SIG-M5 (cell line): ENCODE data around the gene STOML3.

ENCODE experiments used
- DNase-seq: peaks from one replicate; lab custom pipeline; 2025; lab: John Stamatoyannopoulos, UW

STOML3 gene

GRCh38 chr13:38980750-38981078, 9.9 kb downstream of the STOML3 start:
- no peak for DNase-seq

DNA sequence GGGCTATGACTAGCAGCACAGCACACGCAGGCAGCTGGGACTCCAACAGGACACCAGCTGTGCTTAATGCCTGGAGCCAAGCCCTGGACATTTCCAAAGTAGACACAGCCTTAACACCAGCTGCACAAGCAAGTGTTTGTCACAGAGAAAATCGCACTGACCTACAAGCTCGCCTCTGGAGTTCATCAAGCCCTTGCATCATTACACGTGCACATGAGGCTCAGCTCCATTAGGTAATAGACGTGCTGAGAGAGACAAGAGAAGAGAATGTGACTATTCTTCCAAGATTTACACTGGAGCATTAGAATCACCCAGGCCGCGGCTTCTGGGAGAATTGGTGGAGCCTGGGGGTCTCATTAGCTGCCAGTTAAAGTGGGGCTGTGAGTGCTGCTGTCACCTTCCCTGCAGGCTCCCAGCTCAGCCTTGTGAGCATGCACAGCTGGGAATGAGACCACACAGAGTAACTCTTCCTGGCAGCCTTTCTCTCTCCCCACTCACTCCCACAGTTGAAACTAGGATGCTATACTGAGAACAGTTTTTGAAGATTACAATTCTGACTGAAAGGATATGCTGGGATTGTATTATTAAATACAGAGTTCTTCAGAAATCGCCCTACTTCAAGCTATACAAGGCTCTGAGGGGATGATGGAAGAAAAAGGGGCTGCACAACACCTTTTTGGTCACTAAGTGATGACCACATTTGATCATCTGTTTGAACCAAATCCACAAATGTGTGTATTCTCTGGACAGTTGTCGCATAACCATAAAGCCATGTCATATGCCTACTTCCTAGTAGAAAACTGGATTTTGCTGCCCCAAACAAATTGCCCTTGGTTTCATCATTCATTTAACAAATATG, 10.5 kb downstream of the STOML3 start:
- DNase-seq, result no peak

DNA sequence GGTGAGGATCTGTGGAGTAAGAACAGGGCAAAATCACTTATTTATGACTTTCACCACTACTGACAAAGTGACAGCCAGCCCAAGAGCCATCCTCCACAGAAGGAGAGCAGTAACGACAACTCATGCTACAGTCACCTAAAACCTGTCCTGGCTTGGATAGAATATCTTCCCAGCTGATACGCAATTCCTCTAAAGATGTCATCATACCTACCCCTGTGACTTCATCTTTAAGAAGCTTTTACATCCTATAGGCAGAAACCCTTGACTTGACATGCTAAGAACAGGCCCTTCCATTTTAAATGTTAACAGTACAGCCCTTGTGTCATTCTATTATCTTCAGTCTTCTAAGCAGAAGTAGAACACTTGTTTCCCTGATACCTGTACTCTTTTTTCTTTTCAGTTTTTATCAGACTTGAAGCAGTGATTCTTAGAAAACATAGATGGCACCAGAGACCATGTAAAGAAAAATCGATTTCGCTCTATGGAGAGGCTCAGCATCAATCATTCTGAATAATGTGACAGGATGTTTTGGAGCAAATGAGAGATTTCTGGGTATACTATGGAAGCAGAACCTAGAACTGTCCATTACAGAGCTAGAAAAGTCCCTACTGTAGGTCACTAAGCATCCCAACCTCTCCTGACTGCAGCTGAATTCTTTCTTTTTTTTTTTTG, 20.1 kb downstream of the STOML3 start:
- no peak for DNase-seq

- DNase-seq, result no peak
Measured at GRCh38 chr13:38969187-38969586, 21.4 kb downstream of the STOML3 start.

DNA sequence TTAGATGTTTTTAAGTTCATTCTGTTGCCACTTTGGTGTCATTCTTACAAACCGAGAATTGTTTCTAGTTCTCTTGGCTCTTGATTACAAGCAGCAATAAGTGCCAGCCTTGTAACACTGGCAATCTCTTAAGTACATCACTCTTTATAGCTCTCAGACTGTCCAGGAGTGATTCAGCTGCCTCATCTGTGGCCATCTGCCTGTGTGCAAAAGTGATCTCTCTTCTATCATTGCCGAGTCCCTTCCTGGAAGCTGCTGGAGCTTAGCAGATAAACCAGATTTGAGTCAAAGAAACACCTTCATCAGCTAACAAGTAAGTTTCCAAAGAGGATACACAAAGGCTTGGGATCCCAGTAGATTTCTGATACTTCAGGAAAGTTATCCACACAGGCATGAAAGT, 23.2 kb downstream of the STOML3 start:
- DNase-seq, result no peak

- DNase-seq, result no peak
Measured at GRCh38 chr13:38965281-38965680, 25.4 kb downstream of the STOML3 start.

DNA sequence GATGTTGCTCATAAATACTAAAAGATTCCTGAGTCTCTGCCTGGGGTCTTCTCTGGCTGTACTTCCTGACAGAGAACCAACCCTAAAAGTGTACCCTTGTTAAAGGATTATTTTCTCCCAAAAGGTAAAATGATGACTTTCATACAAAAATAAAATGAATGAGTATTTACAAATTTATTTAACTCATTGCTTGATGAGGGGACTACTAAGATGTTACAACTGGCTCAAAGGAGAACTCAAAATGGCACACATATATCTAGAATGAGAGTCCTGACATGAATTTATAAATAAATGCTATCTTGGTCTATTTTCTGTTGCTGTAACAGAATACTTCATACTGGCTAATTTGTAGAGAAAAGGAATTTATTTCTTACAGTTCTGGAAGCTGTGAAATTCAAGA, 30.5 kb downstream of the STOML3 start:
- no peak for DNase-seq

DNA sequence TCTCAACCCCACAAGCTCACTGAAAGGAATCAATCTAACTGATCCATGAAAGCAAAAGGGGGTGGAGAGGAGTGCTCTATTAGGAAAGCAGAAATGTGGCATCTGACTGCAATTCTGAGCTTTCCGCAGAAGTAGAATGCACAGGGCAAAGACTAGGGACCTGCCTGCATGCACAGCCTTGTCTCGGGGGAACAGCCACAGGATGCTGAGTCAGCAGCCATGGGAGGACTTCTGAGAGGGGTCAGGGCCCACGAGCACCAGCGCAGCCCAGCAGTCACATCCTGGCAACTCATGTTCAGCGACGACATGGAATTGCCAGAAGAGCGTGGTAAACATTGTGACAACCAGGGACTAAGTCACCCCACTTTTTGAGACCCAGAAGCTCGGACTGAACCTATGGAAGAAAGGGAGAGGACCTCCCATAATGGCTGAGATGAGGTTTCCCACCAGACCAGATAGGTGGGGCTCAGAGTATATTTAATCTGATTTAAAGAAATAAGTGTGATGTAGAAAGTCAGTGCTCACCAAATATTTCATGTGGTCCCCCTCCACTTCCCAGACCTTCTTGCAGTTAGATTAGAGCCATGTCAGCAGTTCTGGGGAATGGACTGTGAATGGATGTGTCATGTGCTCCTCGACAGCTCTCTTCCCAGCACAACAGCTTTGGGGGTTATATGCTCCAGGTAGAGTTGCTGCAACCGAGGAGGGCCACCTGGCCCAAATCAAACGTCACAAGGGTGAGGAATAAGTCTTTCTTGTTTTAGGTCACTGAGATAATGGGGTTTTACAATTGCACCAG, 32.6 kb downstream of the STOML3 start:
- DNase-seq, result no peak

DNA sequence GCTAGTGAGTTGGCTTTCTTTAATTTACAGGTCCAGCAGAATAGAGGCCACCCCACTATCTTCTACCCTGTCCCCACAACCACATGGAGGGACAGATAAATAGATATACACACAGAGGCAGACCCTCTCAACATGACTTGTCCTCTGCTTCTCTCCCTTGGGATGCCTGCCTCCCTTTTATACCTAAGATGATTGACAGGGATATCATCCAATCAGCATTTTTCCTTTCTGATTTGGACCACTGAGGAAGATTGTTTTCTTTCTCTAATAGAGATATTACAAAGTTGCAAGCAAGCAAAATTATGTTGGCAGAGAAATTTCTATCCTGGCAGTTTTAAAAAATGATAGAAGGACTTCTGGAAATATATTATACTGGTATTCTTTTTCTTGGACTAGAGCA, 35.8 kb downstream of the STOML3 start:
- DNase-seq, result no peak

GRCh38 chr13:38954291-38954690, 36.3 kb downstream of the STOML3 start:
- DNase-seq, result no peak

DNA sequence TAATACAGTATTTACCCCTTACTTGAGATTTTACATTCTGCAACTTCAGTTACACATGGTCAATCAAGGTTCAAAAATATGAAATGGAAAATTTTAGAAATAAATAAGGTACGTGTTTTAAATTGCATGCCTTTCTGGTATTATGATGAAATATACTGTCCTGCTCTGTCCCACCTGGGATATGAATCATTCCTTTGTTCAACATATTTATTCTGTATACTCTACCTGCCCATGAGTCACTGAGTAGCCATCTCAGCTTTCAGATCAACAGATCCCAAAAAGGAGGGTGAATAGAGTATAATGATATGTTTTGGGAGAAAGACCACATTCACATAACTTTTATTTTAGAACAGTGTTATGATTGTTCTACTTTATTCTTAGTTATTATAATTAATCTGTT, 37.8 kb downstream of the STOML3 start:
- DNase-seq, result no peak

DNA sequence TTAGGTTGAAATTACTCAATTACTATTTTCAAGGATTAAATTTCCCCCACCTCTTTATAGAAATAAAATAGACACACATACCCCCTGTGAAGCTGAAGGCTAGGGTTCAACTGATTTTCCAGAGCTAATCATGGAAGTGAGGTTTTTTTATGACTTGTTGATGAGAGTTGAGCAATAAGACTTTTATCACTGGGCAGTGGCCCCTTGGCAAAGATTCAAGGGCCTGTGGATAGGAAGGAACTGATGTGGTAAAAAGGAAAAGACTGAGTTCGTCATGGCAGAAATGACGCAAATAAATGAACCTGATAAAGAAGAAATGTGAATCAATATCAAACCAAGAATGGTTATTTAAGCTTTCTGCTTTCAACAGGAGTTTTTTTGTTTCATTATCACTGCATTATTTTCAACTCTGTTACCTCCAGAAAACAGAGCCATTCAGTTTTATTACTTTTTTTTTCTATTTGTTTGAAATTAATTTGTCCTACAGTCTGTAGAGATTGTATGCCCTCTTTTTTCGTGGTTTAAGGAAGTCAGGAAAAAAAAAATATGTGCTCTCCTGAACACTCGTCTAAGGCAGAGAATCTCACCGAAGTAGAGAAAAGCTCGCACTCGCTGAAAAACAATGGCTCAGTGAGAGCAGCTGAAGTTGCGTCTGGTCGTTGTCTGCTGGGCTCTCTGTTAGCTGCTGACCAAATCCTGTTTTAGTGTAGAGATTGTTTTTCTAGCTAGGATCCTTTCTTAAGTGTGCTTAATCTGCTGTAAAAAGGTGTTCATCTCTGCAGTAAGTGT, 38.9 kb downstream of the STOML3 start:
- no peak for DNase-seq

DNA sequence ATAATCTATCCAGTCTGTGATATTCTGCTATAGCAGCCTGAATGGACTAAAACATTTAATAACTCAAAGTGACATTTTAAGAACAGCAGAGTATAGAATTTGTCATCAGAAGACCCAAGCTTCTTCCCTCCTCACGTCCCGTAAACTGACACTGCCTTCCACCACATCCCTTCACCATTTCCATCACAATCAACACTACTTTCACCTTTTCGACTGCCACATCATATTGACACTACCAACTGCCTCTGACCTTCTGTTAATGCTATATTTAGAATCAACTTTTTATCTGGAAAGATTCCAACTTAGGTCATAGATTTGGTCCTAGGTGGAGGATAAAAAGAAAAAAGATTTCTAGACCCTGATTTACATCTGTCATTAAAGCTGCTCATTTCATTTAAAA, 39.6 kb downstream of the STOML3 start:
- no peak for DNase-seq

GRCh38 chr13:38947054-38947453, 43.6 kb downstream of the STOML3 start:
- no peak for DNase-seq

GRCh38 chr13:38944219-38944618, 46.4 kb downstream of the STOML3 start:
- no peak for DNase-seq

DNA sequence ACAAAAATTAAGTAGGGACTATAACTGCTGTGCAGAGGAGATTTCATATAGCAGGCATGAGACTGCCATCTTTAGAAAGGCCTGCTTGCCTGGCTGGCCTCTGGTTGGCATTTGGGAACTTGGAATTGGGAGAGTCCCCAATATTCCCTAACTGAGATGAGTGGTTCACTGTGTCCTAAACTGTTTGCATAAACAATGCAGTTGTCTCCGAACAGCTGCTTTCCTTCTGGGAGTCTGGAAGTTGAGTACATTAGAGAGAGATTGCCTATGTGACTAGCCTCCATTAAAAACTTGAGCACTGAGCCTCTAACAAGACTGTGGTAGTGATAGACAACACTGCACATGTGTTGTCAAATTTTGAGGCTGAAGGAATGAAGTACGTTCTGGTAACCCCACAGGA, 47.4 kb downstream of the STOML3 start:
- DNase-seq, result no peak

DNA sequence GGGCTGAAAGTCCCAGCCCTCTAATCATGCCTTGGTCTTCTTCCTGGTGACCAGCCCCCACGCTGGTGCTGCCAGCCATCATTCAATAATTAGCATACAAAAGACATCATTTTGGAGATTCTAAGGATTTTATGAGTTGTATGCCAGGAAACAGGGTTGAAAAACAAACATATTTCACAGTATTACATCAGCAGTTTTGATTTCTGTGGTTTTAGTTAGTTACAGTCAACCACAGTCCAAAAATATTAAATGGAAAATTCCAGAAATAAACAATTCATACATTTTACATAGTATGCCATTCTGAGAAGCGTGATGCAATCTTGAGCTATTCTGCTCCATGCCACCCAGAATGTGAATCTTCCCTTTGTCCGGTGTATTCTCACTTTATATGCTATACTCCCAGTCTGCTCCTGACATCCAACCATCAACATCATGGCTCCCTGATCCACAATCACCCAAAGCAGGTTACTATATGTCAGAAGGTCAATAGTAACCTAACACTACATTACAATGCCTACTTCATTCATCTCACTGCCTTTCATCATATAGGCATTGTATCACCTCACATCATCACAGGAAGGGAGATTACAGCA, 49.2 kb downstream of the STOML3 start:
- no peak for DNase-seq

GRCh38 chr13:38933786-38934185, 56.8 kb downstream of the STOML3 start:
- no peak for DNase-seq

GRCh38 chr13:38922170-38922569, 68.5 kb downstream of the STOML3 start:
- no peak for DNase-seq

GRCh38 chr13:38921081-38921480, 69.5 kb downstream of the STOML3 start:
- no peak for DNase-seq
